ENCODE results near the gene MAPT. TPM values are rescaled to one million over a fixed set of nuclear protein-coding genes. Genes with fewer than 3 reads are reported as not detected.

The MAPT gene
- total and polyA plus RNA-seq, 2 of the 13 experiments (the other 11 are each of a cell fraction or from before 2014, with no cell fraction given) = 2.1 to 2.8 TPM

- no peak for TF ChIP-seq ZSCAN9 (CRISPR knock-in tag; IDR thresholded peaks at IDR 0.05; ENCODE audit: borderline replicate concordance)
- TF ChIP-seq CEBPB (IDR thresholded peaks at IDR 0.05; ENCODE audit: borderline replicate concordance, low read depth, low read length) = peak; percentile 91
- TF ChIP-seq CTCF (CRISPR knock-in tag; IDR thresholded peaks at IDR 0.05) = peak; percentile 21; the same call in 1 of the 2 replicates
- no peak for TF ChIP-seq ZNF567 (CRISPR knock-in tag; IDR thresholded peaks at IDR 0.05; ENCODE audit: borderline replicate concordance)
- no peak for TF ChIP-seq ZNF441 (CRISPR knock-in tag; IDR thresholded peaks at IDR 0.05; ENCODE audit: borderline replicate concordance)
- TF ChIP-seq ZFYVE20 (CRISPR knock-in tag; IDR thresholded peaks at IDR 0.05; ENCODE audit: borderline replicate concordance, low read depth) = no peak
- no peak for TF ChIP-seq MED8 (CRISPR knock-in tag; IDR thresholded peaks at IDR 0.05; ENCODE audit: insufficient replicate concordance)
- TF ChIP-seq ZHX1 (CRISPR knock-in tag; IDR thresholded peaks at IDR 0.05; ENCODE audit: low read depth) = 0 out of 2 replicates have a peak, but pooled peaks have one; percentile 14
- peak; percentile 61; the same call in 1 of the 2 replicates for TF ChIP-seq KLF12 (CRISPR knock-in tag; IDR thresholded peaks at IDR 0.05; ENCODE audit: borderline replicate concordance)
- no peak for TF ChIP-seq E2F5 (CRISPR knock-in tag; conservative IDR thresholded peaks at IDR 0.05)
- TF ChIP-seq PHF20 (CRISPR knock-in tag; IDR thresholded peaks at IDR 0.05) = 0 out of 2 replicates have a peak, but pooled peaks have one; percentile 18
- TF ChIP-seq ZIK1 (CRISPR knock-in tag; IDR thresholded peaks at IDR 0.05; ENCODE audit: borderline replicate concordance, low read depth) = 0 out of 2 replicates have a peak, but pooled peaks have one; percentile 27
- TF ChIP-seq MTERF4 (CRISPR knock-in tag; IDR thresholded peaks at IDR 0.05) = 0 out of 2 replicates have a peak, but pooled peaks have one; percentile 37
- TF ChIP-seq HMGA1 (CRISPR knock-in tag; conservative IDR thresholded peaks at IDR 0.05) = no peak
- no peak for TF ChIP-seq ZXDC (CRISPR knock-in tag; IDR thresholded peaks at IDR 0.05)
- TF ChIP-seq ZSCAN25 (CRISPR knock-in tag; IDR thresholded peaks at IDR 0.05) = 0 out of 2 replicates have a peak, but pooled peaks have one; percentile 25
- 0 out of 2 replicates have a peak, but pooled peaks have one; percentile 33 for TF ChIP-seq ZNF761 (CRISPR knock-in tag; conservative IDR thresholded peaks at IDR 0.05)
These were observed 119.3 kb downstream of the MAPT start (continued) for GRCh38 chr17:46013502-46014165.

Measured in HepG2 (cell line).